K562 (cell line): ENCODE data around the gene PICK1. TPM values are rescaled to one million over a fixed set of nuclear protein-coding genes. Genes with fewer than 3 reads are reported as not detected.

Experiments
- CREM ChIP-seq: IDR thresholded peaks from 2 replicates; pipeline ENCODE4 v1.6.1; 2014; ENCODE audit warnings: antibody characterized with exemption, low read depth
- CXXC5 ChIP-seq: fragments of 250-450 bp; sonication (Bioruptor Pico); IDR thresholded peaks from 2 replicates; pipeline ENCODE4 v1.8.0; 2022; ENCODE audit warnings: inconsistent platforms, mild to moderate bottlenecking, moderate library complexity
- JUND ChIP-seq, 2 experiments: IDR thresholded peaks; 2 replicates in 1 of 2; 3 replicates in 1 of 2; pipeline ENCODE4 v1.6.1; 2011; ENCODE audit warnings: borderline replicate concordance in 2 of 2, low read depth in 2 of 2, low read length in 2 of 2, improper control_type of control experiment in 1 of 2, missing biosample characterization in 1 of 2, missing genetic modification characterization in 1 of 2, missing genetic modification reagents in 1 of 2
- KLF16 ChIP-seq: IDR thresholded peaks from 2 replicates; pipeline ENCODE4 v1.6.1; 2016; ENCODE audit warnings: antibody characterized with exemption
- L3MBTL2 ChIP-seq: fragments of 450-650 bp; IDR thresholded peaks from 2 replicates; pipeline ENCODE4 v1.6.1; 2016; ENCODE audit warnings: mild to moderate bottlenecking, moderate library complexity
- MECOM ChIP-seq: fragments of 250-450 bp; sonication (Bioruptor Pico); IDR thresholded peaks from 2 replicates; pipeline ENCODE4 v1.8.0; 2022; ENCODE audit warnings: inconsistent platforms
- OTX1 ChIP-seq: fragments of 450-650 bp; formaldehyde crosslinking; IDR thresholded peaks from 2 replicates; pipeline ENCODE4 v1.4.0; 2022; ENCODE audit warnings: mild to moderate bottlenecking
- SOX6 ChIP-seq: fragments of 450-650 bp; IDR thresholded peaks from 2 replicates; pipeline ENCODE4 v1.6.1; 2014; ENCODE audit warnings: mild to moderate bottlenecking
- SP1 ChIP-seq: sonication (generic); formaldehyde crosslinking; IDR thresholded peaks from 2 replicates; pipeline ENCODE4 v1.8.1; 2022; ENCODE audit warnings: mild to moderate bottlenecking, missing genetic modification reagents
- TFAP4 ChIP-seq: sonication (generic); formaldehyde crosslinking; IDR thresholded peaks from 2 replicates; pipeline ENCODE4 v1.8.0; 2022; ENCODE audit warnings: missing genetic modification reagents, mild to moderate bottlenecking, moderate library complexity, borderline replicate concordance
- polyA plus RNA-seq, 8 experiments: library from polyadenylated mRNA; depleted of rRNA in 4 of 8; stranded (reverse) in 5 of 8; unstranded in 3 of 8; fragments of >200 nt; fragmentation: Nextera tagmentation in 2 of 8; fragmentation: Illumina TruSeq in 1 of 8; extraction: Ambion mirVana in 2 of 8; extraction: Trizol in 1 of 8; gene quantifications; 2 replicates each; pipeline versions ENCODE4 v1.2.1 to v1.2.3, GENCODE V29; 2011 to 2014; ENCODE audit warnings: inconsistent platforms in 1 of 8, missing spikeins in 1 of 8
- total RNA-seq, 7 experiments: library from RNA; depleted of rRNA in 6 of 7; stranded (reverse); fragments of >200 nt in 6 of 7; fragmentation: Illumina TruSeq in 2 of 7; extraction: Trizol in 2 of 7; gene quantifications; 2 replicates each; pipeline versions ENCODE4 v1.2.1 to v1.2.3, GENCODE V29; 2011 to 2021; ENCODE audit warnings: low replicate concordance in 1 of 7
- TF ChIP-seq, protein P1 (sequence below): sonication (generic); formaldehyde crosslinking; IDR thresholded peaks from 2 replicates; pipeline ENCODE4 v1.8.0; 2023; ENCODE audit warnings: mild to moderate bottlenecking, missing genetic modification reagents
- TF ChIP-seq, protein P2 (sequence below): IDR thresholded peaks from 2 replicates; pipeline ENCODE4 v1.6.1; 2011; ENCODE audit warnings: borderline replicate concordance, low read depth, mild to moderate bottlenecking, moderate library complexity, low read length; ENCODE audit not compliant: insufficient read depth, poor library complexity, severe bottlenecking
- TF ChIP-seq, protein P3 (sequence below), 3 experiments: fragments of 200-800 bp in 1 of 3; sonication (Bioruptor generic) in 1 of 3; sonication (generic) in 1 of 3; formaldehyde crosslinking in 1 of 3; IDR thresholded peaks; 2 replicates each; pipeline versions ENCODE4 v1.6.1 to v1.8.0; 2016 to 2022; ENCODE audit warnings: mild to moderate bottlenecking in 2 of 3, missing compliant biosample characterization in 2 of 3, missing genetic modification characterization in 2 of 3, missing genetic modification reagents in 1 of 3
- TF ChIP-seq, protein P4 (sequence below): fragments of 200-800 bp; sonication (Bioruptor generic); IDR thresholded peaks from 2 replicates; pipeline ENCODE4 v1.6.1; 2017; ENCODE audit warnings: missing genetic modification characterization, missing compliant biosample characterization

Gene PICK1
- total and polyA plus RNA-seq, 9 of the 15 experiments (the other 6 are each of a cell fraction or from before 2014, with no cell fraction given): 0.06 to 11.0 (median 7.9) TPM; not detected in 1

DNA sequence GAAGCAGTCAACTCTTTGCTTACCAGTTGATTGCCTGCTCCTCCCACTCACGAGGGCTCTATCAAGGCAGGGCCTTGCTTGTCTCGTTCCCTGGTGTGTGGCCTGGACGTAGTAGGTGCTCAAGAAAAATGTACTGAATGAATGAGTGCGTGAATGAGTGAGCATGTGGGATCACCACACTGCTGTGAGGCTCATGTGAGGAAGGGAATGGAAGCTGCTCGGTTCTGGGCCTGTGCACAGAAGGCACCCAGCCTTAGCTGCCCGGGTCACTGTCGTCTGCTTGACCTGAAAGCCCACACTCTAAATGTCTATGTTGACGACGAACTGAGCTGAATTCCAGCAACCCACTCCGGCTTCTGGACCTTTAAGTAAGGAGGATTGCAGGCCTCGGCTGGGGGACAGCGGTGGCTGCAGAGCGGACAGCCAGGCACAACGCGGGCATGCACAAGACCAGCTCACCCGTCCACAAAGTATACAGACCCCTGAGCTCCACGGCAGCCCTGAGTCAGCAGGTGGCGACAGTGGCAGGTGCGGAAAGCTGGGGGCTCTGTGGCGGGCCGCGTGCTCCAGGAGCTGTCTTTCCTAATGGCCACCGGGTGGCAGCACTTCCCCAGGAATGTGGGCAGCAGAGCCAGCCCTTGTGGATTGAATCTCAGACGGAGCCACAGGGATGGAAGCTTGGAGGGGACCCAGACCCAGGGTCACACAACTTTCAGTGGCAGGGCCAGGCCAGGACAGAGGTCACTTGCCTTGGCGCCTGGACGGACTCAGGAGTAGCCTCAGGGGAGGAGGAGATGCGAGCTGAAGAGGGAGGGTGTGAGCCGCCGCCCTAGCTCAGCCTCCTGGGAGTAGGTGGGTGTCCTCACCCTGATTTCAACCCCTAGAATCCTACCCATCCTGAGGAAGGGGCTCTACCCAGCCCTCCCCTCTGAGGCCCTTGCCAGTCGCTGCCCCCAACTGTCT is 5.0 kb upstream of the PICK1 start (continued):
- TF ChIP-seq, protein P1, sequence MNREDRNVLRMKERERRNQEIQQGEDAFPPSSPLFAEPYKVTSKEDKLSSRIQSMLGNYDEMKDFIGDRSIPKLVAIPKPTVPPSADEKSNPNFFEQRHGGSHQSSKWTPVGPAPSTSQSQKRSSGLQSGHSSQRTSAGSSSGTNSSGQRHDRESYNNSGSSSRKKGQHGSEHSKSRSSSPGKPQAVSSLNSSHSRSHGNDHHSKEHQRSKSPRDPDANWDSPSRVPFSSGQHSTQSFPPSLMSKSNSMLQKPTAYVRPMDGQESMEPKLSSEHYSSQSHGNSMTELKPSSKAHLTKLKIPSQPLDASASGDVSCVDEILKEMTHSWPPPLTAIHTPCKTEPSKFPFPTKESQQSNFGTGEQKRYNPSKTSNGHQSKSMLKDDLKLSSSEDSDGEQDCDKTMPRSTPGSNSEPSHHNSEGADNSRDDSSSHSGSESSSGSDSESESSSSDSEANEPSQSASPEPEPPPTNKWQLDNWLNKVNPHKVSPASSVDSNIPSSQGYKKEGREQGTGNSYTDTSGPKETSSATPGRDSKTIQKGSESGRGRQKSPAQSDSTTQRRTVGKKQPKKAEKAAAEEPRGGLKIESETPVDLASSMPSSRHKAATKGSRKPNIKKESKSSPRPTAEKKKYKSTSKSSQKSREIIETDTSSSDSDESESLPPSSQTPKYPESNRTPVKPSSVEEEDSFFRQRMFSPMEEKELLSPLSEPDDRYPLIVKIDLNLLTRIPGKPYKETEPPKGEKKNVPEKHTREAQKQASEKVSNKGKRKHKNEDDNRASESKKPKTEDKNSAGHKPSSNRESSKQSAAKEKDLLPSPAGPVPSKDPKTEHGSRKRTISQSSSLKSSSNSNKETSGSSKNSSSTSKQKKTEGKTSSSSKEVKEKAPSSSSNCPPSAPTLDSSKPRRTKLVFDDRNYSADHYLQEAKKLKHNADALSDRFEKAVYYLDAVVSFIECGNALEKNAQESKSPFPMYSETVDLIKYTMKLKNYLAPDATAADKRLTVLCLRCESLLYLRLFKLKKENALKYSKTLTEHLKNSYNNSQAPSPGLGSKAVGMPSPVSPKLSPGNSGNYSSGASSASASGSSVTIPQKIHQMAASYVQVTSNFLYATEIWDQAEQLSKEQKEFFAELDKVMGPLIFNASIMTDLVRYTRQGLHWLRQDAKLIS: no peak
- 0 out of 2 replicates have a peak, but pooled peaks have one; percentile 30 for TF ChIP-seq KLF16
- TF ChIP-seq, protein P2, sequence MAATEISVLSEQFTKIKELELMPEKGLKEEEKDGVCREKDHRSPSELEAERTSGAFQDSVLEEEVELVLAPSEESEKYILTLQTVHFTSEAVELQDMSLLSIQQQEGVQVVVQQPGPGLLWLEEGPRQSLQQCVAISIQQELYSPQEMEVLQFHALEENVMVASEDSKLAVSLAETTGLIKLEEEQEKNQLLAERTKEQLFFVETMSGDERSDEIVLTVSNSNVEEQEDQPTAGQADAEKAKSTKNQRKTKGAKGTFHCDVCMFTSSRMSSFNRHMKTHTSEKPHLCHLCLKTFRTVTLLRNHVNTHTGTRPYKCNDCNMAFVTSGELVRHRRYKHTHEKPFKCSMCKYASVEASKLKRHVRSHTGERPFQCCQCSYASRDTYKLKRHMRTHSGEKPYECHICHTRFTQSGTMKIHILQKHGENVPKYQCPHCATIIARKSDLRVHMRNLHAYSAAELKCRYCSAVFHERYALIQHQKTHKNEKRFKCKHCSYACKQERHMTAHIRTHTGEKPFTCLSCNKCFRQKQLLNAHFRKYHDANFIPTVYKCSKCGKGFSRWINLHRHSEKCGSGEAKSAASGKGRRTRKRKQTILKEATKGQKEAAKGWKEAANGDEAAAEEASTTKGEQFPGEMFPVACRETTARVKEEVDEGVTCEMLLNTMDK: peak; percentile 43
- peak; percentile 62 for TF ChIP-seq TFAP4
- no peak for TF ChIP-seq MECOM (CRISPR knock-in tag)
- 0 out of 2 replicates have a peak, but pooled peaks have one; percentile 10 for TF ChIP-seq CREM
- TF ChIP-seq, protein P3, sequence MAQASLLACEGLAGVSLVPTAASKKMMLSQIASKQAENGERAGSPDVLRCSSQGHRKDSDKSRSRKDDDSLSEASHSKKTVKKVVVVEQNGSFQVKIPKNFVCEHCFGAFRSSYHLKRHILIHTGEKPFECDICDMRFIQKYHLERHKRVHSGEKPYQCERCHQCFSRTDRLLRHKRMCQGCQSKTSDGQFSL (CRISPR knock-in tag; IDR thresholded peaks at IDR 0.05): no peak
- TF ChIP-seq, protein P3 (tag; IDR thresholded peaks at IDR 0.05): no peak
- 0 out of 2 replicates have a peak, but pooled peaks have one; percentile 38 for TF ChIP-seq SP1 (CRISPR knock-in tag)
- peak; percentile 37; the same call in 1 of the 2 replicates for TF ChIP-seq L3MBTL2
- peak; percentile 18; the same call in 1 of the 2 replicates for TF ChIP-seq CXXC5 (CRISPR knock-in tag)
- 0 out of 2 replicates have a peak, but pooled peaks have one; percentile 40 for TF ChIP-seq JUND (IDR thresholded peaks at IDR 0.05; ENCODE audit: borderline replicate concordance, low read depth, low read length)
- no peak for TF ChIP-seq JUND (tag; IDR thresholded peaks at IDR 0.05; ENCODE audit: borderline replicate concordance, low read depth, low read length)
- TF ChIP-seq, protein P4, sequence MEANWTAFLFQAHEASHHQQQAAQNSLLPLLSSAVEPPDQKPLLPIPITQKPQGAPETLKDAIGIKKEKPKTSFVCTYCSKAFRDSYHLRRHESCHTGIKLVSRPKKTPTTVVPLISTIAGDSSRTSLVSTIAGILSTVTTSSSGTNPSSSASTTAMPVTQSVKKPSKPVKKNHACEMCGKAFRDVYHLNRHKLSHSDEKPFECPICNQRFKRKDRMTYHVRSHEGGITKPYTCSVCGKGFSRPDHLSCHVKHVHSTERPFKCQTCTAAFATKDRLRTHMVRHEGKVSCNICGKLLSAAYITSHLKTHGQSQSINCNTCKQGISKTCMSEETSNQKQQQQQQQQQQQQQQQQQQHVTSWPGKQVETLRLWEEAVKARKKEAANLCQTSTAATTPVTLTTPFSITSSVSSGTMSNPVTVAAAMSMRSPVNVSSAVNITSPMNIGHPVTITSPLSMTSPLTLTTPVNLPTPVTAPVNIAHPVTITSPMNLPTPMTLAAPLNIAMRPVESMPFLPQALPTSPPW (CRISPR knock-in tag): peak; percentile 29; the same call in 1 of the 2 replicates
- TF ChIP-seq SOX6: no peak
- TF ChIP-seq OTX1 (CRISPR knock-in tag): no peak
